MM.1S (cell line): ENCODE measurements around the gene UTP18.

Experiments
- CTCF ChIP-seq: fragments of 300-600 bp; sonication (generic); IDR thresholded peaks from 2 replicates; pipeline ENCODE4 v1.5.1; 2016; ENCODE audit warnings: antibody characterized with exemption, low read length, mixed read lengths
- EZH2 ChIP-seq: fragments of 300-600 bp; sonication (generic); optimal IDR thresholded peaks from 2 replicates; pipeline ENCODE3; 2017; ENCODE audit warnings: low read depth, mild to moderate bottlenecking, antibody characterized with exemption, low read length, mixed read lengths

GRCh38 chr17:51322390-51323029 is 62.2 kb downstream of the UTP18 start:
- TF ChIP-seq EZH2: no peak
- peak; percentile 57 for TF ChIP-seq CTCF
